HG02981 (cell line): ENCODE results near the gene KIF16B.
A peak's percentile ranks its signal among the peaks of the same experiment; 100 is the strongest.
"Not testable (repeated sequence)": the region's sequence is repeated elsewhere in the genome, so short reads cannot be mapped to it uniquely, and the experiment has no call there.

ENCODE experiments used
- ATAC-seq: cut with Tn5 transposase; IDR thresholded peaks from one replicate; pipeline ENCODE4 v1.9.1; 2021; ENCODE audit warnings: mild to moderate bottlenecking, moderate library complexity; ENCODE audit not compliant: unreplicated experiment

Gene KIF16B

DNA sequence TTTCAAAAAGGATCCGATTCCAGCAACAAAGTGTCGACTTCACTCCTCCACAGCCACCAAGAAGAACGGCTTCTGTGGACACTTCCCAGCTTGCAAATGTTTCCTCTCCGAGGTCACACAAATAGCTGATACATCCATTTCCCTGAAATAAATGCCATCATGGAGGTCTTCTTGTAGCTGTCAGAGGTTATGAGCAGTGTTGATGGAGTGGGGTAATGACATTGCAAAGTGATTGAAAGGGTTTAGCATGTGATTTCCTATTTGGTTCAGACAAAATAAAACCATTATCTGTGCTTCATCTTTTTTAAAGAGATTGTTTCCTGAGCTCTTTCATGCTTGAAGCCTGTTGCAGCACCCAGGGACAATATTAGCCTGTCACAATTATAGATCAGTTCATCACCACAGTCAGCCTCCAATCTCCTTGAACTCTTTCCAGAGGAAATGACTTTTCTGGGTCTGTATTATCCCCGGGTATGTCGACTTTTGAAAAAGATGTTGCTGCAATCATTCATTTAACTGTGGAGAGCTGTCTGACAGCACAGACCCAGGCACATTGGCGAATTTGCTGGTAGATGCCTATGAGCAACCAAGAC is 16.9 kb upstream of the KIF16B start:
- no peak for ATAC-seq

DNA sequence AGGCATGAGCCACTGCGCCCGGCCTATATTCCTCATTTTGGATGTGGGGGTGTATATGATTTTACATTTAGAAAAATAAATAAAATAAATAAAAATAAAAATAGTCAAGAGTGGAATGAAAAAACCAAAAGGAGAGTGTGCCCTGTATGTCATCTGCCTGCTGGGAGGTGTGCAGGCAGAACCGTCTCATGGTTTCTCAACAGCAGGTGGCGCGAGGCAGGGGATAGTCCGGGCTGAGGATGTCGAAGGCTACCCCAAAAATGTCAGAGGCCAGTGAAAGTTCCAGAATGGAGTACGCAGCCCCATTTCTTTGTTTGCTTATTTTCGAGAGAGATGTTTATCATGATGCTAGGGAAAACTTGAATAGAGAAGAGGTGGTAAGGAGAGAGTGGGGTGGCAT is 16.4 kb upstream of the KIF16B start:
- no peak for ATAC-seq

DNA sequence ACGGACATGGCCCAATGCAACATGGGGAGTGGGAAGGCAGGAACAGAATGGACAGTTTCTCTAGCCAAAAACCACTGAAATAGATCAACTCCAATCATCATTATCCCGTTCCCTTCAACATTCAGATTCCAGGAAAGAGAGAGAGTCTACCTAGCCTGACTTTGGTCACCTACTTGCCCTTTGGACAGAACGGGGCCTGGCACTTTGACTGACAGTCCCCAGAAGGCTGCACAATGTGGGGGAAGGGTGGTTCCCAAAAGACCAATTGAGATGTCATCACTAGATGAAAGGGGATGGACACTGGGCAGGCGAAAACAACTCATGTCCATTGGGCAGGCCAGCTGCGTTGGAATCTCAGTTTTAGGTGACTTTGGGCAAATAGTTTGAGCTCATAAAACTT is 15.0 kb upstream of the KIF16B start:
- no peak for ATAC-seq

DNA sequence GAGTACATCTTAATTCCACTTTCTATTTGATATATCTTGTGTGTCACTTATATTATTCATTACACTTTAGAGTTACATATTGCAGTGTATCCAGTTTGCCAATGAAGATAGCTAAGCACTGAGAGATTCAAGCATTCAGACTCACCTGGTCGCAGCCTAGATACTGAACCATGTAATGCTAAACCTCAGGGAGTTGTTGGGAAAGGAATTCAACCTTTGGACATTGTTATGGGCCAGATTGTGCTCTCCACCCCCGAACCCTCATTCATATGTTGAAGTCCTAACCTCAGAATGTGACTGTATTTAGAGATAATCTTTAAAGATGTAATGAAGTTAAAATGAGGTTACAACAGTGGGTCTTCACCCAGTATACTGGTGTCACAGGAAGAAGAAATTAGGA is 13.8 kb upstream of the KIF16B start:
- ATAC-seq, result no peak

DNA sequence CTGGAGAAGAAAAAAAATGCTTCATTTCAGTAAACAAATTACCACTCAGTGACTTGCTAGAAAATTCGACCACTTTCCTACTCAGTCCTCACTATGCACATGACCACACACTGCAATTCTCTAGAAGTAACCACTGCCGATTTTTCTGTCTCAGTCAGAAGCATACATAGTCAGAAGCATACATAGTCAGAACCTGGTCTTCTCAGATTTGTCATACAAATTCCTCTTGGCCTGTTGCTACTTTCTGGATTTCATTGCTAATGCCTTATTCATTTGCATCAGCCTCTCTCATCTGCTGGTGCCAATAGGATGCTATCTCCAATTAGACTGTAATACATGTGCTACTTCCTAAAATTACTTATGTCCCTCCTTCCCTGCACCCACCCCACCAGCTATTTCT is 10.2 kb upstream of the KIF16B start:
- ATAC-seq, result no peak

DNA sequence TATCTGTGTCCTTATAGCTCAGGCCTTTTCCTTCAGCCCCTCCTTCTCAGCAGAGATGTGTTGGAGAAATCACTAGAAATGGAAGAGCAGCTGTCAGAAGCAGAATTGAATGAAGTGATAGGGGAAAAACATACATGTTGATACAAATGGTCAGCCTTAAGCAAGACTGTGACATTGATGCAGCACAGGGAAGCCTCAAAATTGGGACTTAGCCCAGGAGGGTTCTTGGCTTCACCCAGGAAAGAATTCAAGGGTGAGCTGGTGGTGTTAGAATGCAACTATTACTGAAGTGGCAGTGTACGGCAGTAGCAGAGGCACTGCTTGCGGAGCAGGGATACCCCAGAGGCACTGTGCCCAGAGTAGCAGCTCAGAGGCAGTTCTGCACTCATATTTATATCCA is 8.0 kb upstream of the KIF16B start:
- ATAC-seq, result no peak

DNA sequence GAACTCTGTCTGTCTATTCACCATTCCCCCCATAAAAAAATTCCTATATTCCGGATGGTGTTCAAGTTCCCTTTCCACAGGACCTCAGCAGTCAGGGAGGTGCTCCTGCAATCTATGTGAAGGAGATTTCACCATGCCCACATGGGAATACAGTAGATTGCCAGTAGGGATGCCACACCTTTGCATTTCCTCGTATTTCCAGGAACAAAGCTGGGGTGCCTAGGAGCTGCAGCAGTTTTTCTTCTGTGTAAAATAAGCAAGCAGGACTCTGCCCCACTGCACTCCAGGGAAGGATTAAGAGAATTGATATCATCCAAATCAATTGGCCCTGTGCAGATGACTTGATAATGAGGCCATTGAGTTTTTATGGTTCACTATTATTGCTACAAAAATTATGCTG is 7.4 kb upstream of the KIF16B start:
- no peak for ATAC-seq

DNA sequence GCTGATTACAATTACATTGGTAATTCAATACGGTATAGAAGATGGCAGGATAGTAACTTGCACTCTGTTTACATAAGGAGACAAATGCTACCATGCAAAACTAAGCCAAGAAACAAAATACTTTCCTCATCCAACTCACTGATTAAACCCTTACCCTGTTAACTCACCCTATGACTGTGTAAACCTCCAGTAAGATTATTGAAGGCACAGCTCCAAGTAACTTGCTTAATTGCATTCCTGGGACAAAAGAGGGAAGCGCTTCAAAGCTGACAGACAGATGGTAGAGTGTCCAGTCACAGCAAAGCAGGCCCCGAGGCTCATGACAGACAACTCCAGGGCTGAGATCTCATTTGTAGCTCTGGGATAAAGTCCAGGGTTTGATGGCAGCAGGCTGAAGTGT is 6.9 kb upstream of the KIF16B start:
- ATAC-seq, result no peak

DNA sequence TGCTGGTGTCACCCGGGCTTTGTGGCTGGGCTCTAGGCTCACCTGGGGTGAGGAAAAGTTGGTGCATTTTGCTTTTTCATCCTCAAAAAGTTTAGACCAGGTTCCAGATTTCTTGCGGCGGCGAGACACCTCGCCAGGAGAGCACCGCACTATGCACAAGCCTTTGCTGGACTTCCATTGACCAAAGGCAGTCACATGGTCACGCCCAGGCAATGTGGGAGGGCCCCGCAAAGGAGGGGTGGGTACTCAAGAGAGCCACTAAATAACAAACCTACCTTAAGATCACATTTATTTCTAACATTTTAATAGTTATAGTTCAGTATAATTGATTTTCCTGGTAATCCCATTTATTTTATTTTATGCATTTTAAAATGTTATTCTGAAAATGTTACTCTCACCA is 3.0 kb upstream of the KIF16B start:
- ATAC-seq, result no peak

DNA sequence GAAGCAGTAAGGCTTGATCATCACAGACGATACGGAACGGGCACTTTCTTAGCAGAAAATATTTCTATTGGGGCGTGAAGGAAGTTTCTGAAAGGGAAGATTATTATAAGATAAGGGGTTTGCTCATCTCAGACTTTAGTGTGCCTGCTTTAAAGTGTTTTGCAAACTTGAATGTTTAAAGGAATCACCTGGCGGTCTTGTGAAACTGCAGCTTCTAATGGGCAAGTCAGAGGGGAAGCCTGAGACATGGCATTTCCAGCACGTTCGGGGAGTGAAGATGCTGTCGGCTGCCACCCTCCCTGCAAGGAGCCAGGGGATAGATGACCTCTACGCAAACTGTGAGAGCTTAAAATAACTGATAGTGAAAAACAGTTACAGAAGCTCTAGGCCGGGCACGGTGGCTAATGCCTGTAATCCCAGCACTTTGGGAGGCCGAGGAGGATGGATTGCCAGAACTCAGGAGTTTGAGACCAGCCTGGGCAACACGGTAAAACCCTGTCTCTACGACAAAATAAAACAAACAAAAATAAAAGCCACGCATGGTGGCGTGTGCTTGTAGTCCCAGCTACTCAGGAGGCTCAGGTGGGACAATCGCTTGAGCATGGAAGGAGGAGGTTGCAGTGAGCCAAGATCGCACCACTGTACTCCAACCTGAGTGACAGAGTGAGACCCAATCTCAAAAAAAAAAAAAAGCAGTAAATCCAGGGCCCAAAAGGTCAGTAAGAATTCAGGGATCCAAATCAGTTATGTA is 2.3 kb upstream of the KIF16B start:
- ATAC-seq, result no peak

DNA sequence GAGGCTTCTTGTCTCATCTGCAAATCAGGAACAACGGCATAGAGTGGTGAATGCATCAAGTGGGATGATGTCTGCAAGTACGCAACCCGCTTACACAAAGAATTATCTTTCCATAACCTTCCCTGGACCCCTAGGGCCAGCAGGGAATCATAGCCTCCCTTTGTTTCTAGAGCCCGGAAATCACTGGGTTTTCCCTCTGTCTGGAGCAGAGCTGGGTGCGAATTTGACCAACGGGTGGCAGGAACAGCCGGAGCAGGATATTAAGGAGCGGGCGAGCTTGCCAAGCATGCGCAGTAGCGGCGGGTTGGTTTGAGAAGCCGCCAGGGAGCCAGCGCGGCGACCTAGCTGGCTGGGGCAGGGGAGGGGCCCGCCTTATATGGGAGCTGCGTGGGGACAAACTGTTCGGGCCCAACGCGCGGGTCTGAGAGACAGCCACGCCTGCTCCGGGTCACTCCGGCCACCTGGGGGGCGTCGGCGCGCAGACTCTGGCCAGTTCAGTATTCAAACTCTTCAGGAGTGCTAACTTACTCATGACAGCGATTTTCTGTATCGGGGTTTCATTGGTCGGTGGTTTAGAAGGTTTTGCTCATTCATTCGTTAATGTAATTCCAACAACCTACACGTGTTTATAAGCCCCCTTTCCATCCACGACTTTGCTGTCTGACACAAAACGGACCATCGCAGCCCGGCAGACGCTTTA is 1.6 kb upstream of the KIF16B start:
- peak; percentile 66 for ATAC-seq

DNA sequence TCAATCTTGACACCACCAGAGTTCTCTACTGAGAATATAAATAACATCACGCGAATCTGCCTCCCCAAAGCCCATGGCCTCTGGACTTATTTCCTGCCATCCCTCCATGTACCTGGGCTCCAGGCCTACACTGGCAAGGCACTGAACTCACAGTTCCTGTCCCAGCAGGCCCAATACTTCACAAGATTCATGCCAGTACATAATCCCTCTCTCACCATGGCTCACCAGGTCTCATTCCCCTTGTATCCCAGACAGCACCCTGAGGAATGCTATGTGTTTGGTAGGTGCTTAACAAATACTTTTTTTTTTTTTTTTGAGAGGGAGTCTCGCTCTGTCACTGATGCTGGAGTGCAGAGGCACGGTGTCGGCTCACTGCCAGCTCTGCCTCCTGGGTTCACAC is 1.9 kb downstream of the KIF16B start:
- ATAC-seq, result no peak

DNA sequence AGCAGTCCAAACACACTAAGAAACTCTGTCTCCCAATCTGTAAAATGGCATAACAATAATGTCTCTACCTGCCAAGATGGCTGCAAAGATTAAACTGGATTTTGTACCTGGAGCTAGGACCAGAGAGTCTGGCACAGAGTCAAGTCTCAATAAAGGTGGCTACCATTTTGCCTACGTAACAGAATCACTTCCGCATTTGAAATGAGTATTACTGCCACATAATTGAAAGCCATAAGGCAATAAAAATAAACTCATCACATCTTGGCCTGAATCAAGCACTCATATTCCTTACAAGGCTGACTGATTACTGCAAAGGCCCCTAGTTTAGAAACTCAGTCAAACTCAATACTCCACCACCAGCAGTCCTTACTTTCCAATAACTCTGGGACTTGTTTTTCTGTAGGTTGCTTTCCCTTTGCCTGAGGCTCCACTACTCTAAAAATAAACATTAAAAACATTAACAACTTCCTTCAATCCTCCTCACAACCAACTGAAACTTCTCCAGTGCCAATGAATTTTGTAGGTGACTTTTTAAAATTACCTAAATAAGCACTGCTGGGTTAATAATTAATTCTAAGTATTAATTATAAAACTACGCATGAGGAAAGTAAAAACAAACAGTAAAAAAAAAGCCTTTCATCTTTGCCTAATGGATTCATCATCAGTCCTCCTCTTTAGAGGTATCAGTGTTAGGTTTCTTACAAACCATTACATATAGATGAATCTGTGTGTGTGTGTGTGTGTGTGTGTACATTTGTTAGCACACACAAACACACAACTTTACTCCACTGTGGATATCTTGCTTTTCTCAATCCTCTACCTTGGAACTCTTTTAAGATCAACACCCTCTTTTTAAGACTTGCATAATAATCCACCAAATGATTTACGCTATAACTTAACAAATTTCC is 3.7 kb downstream of the KIF16B start:
- ATAC-seq, result no peak

DNA sequence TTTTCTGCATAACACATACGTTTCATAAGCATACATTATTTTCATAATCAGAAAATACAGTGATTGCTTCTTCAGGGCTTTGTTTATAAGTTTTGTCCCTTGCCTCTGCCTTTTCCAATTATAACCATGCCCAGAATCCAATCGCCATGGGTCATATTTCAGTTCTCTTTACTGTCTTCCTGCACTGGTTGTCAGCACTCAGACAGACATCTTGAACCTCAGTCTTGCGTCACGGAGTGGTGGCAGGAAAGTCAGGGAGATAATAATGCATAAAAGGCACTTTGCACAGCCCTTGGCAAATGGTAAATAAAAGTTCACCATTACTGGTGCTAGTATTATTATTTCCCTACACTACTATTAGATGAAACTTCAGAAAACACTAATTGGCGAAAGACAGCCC is 7.2 kb downstream of the KIF16B start:
- ATAC-seq, result no peak

DNA sequence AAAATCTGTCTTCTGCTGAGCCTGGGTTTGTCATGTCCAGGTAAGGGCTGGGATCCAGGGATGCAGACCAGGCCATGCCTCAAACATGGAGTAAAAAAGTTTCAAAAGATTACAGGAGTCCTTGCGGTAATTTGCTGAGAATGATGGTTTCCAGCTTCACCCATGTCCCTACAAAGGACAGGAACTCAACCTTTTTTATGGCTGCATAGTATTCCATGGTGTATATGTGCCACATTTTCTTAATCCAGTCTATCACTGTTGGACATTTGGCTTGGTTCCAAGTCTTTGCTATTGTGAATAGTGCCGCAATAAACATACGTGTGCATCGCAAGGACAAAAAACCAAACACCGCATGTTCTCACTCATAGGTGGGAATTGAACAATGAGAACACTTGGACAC is 9.2 kb downstream of the KIF16B start:
- not testable (repeated sequence) for ATAC-seq

DNA sequence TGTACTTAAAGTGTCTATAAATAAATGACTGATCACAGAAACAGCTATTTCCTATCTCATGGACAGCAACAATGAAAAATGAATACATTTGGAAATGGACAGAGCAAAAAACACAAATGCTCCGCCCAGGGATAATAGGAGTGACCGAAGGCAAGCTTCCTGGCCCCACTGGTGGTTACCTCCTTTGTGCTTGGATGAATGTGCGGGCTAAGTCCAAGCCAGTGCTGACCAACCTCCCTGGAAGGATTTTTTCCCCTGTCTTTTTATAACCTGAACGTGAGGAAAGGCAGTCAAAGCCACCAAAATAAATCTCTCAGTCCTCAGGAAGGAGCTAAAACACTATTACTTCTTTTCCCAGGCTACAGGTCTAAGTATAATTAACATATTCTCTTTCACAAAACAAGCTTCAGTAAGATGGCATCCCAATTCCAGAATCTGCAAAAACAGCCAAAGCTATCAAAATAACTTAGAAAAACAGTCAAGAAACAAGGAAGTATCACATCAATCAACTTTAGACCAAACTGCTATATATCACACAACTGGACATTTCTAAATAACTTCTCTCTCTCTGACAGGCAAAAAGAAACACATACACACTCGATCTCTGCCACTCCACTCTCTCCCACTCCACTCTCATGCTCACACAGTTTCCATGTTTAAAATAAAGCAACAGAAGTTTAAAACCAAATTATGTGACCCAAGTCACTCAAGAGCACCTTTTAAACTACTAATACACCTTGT is 10.0 kb downstream of the KIF16B start:
- ATAC-seq, result no peak

DNA sequence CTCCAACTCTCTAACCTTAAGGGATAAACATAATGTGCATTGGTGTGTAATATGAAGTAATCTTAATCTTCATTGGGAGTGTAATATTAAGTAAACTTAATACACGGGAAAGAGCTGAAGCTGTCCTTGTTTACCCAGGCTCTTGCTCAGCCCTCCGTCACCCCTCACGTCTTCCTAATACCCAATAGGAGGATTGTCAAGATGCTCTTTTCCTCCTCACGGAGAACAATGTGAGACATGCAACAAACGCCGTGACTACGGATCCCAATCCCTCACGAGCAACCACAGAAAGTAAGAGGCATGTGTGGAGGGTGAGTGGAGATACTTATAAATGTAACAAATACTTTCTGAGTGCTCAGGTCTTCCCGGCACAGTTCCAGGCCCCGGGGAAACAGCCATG is 11.0 kb downstream of the KIF16B start:
- no peak for ATAC-seq

DNA sequence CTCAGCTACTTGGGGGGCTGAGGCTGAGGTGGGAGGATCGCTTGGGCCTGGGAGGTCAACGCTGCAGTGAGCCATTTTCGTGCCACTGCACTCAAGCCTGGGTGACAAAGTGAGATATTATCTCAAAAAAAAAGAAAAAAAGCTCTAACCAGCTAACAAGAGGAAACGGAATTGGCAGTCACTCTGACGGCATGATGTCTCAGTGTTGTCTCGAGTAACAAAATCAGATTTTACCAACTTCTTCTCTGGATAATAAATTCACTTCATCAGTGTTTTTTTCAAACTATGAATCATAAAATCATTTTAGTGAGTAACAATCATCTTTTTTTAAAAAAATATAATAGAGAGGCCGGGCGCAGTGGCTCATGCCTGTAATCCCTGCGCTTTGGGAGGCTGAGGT is 12.6 kb downstream of the KIF16B start:
- ATAC-seq, result no peak

DNA sequence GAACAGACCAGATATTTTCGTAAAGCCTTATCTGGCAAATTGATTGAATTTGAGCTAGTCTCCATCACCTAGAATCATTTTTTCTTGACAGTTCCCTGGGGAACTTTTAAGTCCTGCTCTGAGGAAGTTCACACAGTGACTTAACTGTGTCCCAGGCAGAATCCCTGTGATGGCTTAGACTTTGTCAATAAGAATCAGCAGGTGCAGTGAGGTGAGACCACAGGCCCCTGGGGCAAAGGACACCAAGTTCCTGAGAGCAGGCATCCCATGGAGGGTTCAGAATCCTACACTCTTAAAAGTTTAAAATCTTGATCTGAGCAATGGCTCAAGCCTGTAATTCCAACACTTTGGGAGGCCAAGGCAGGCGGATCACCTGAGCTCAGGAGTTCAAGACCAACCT is 13.0 kb downstream of the KIF16B start:
- ATAC-seq, result no peak

DNA sequence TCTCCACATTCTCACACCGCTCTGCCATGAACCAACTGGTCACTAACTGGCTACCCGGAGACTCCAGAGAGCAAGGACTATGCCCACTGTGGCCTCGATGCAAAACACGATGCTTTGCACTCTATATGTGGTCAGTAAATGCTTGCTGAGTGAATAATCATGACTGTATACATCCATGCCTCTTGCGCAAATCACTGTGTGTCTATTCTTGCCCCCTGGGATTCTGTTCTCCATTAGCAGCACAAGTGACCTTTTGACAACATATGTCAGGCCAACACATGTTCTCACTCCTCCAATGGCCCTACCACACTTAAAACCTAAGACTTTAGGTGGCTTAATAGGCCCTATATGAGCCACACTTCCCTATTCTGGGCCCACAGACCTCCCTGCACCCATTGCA is 16.9 kb downstream of the KIF16B start:
- ATAC-seq, result no peak

DNA sequence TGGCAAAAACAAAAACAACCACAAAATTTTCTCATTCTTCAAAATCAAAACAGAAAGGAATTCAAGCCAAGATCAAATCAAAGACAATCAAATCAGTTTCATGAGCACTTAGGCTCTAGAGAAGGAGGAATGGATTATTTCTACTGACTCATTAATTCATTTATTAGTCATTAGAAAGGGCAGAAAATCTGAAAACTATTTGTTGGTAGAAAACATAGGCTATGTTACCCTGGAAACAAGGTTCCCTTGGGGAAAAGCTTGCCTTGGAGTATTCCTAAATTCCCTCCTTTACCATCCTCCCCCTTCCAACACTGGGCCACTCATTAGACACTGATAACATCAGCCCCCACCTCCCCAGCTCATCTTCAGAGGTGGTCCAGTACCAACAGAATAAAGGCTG is 17.5 kb downstream of the KIF16B start:
- no peak for ATAC-seq
